Heart left ventricle (tissue), 13 donors: ENCODE measurements around the gene MS4A4A.

Source experiments
- POLR2A ChIP-seq, 2 donors: fragments of 450-650 bp; IDR thresholded peaks; one replicate each; pipeline ENCODE4 v1.6.1; 2017; ENCODE audit warnings: antibody characterized with exemption in 2 of 2, mild to moderate bottlenecking in 2 of 2, moderate library complexity in 2 of 2
- TF ChIP-seq, protein P1 (sequence below), 12 donors: fragments of 200-600 bp; sonication (generic) in 4 of 12; IDR thresholded peaks; one replicate each; pipeline versions ENCODE4 v1.5.0 to v1.8.0; 2018 to 2022; ENCODE audit warnings: antibody characterized with exemption in 12 of 12, mild to moderate bottlenecking in 5 of 12
- donor health status: ischemic (EF 13 %, LVEDD 7.1; RV severe dilation, severe dysfunction).
- donor health status: DM: no; HTN: yes; CAD: no.
- donor health status: DM: no; HTN: no; CAD: no.
- donor health status: ischemic (EF 25% LVEDD 6.9; RV normal size, moderate dysfunction).
- donor health status: ischemic (EF 25% LVEDD 5.7; RV mildly dilated, moderate dysfunction).
- donor health status: ischemic (EF 35%, LVEDD 5.7; RV mildly dilated, moderate dysfunction).
- donor health status: nonischemic (EF 11% LVEDD 7.7; RV severe dilation, severe dysfunction).
- donor health status: DM: yes; HTN: yes; CAD: no.
- donor health status: PGD.
- donor health status: ischemic (EF 29% LVEDD 5.4; RV normal size, mild dysfunction).
- donor health status: nonischemic (EF 23%, LVEDD 6.1; RV moderate dilation, normal function).

DNA sequence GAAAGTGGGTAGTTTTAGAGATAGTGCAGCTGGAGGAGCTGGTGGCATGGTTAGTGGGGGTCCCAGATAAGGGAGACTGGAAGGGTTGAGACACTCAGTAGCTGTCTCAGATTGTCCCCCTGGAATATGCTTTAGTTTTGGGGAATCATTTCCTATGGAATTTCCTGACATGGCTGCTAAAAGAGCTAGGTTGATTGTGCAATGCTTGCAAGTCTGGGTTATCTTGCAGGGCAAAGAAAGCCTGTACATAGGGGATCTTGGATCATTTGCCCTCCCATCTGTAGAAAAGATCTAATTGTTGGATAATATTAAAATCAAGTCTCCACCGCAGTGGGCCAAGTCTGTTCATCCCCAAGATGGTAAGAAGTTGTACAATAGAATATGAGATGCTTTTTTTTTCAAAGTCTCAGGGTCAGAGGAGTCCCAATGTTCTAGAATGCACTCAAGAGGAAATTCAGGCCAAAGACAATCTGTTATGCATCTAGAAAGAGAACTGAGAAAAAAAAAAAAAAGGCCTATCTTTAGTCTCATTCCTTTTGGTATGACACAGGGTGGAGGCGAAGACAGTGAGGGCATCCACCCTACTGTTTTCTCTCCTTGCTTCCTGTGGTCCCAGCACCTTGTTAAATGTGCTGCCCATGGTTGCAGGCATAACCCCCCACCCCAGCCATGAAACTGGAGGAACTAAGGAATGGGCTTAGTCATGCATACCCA lies 66.8 kb downstream of the MS4A4A start:
- TF ChIP-seq, protein P1, sequence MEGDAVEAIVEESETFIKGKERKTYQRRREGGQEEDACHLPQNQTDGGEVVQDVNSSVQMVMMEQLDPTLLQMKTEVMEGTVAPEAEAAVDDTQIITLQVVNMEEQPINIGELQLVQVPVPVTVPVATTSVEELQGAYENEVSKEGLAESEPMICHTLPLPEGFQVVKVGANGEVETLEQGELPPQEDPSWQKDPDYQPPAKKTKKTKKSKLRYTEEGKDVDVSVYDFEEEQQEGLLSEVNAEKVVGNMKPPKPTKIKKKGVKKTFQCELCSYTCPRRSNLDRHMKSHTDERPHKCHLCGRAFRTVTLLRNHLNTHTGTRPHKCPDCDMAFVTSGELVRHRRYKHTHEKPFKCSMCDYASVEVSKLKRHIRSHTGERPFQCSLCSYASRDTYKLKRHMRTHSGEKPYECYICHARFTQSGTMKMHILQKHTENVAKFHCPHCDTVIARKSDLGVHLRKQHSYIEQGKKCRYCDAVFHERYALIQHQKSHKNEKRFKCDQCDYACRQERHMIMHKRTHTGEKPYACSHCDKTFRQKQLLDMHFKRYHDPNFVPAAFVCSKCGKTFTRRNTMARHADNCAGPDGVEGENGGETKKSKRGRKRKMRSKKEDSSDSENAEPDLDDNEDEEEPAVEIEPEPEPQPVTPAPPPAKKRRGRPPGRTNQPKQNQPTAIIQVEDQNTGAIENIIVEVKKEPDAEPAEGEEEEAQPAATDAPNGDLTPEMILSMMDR (IDR thresholded peaks at IDR 0.05), result no peak
- no peak for TF ChIP-seq POLR2A (IDR thresholded peaks at IDR 0.05)
